Mesendoderm (in vitro differentiated cells): ENCODE data around the gene PCDHB12.
"Not testable (repeated sequence)": the region's sequence is repeated elsewhere in the genome, so short reads cannot be mapped to it uniquely, and the experiment has no call there.

Experiments
- DNase-seq: peaks from one replicate; pipeline ENCODE4 v3.0.0; 2013
- H2AK5ac ChIP-seq: 2 replicates; pipeline ENCODE4 v1.6.1; 2013; ENCODE audit warnings: low read length, inconsistent platforms
- H2BK120ac ChIP-seq: 2 replicates; pipeline ENCODE4 v1.6.1; 2013; ENCODE audit warnings: low read depth, mild to moderate bottlenecking, low read length, moderate library complexity, mixed read lengths
- H2BK15ac ChIP-seq: replicated peaks from 2 replicates; pipeline ENCODE4 v1.6.1; 2013; ENCODE audit warnings: low read depth, mild to moderate bottlenecking, moderate library complexity
- H2BK5ac ChIP-seq: 2 replicates; pipeline ENCODE4 v1.6.1; 2013; ENCODE audit warnings: low read length, inconsistent platforms
- H3K18ac ChIP-seq: 2 replicates; pipeline ENCODE4 v1.6.1; 2013; ENCODE audit warnings: mild to moderate bottlenecking, low read length, mixed read lengths
- H3K23ac ChIP-seq: one replicate; pipeline ENCODE4 v1.6.1; 2013; ENCODE audit warnings: low read length
- H3K27ac ChIP-seq: 2 replicates; pipeline ENCODE4 v1.5.1; 2013; ENCODE audit warnings: low read depth, mild to moderate bottlenecking, inconsistent platforms, low read length, moderate library complexity
- H3K27me3 ChIP-seq: 2 replicates; pipeline ENCODE4 v1.6.1; 2013; ENCODE audit warnings: low read length, control low read depth, mild to moderate bottlenecking, inconsistent platforms; ENCODE audit not compliant: insufficient read depth, poor library complexity
- H3K36me3 ChIP-seq: 2 replicates; pipeline ENCODE4 v1.6.1; 2013; ENCODE audit warnings: low read length, inconsistent platforms; ENCODE audit not compliant: control insufficient read depth, insufficient read depth
- H3K4ac ChIP-seq: one replicate; pipeline ENCODE4 v1.6.1; 2013; ENCODE audit warnings: low read depth, mild to moderate bottlenecking, low read length, moderate library complexity
- H3K4me1 ChIP-seq: 2 replicates; pipeline ENCODE4 v1.6.1; 2013; ENCODE audit warnings: low read depth, low read length, inconsistent platforms; ENCODE audit not compliant: control insufficient read depth
- H3K4me2 ChIP-seq: 2 replicates; pipeline ENCODE4 v1.6.1; 2013; ENCODE audit warnings: low read length
- H3K4me3 ChIP-seq: 2 replicates; pipeline ENCODE4 v1.5.1; 2013; ENCODE audit warnings: mild to moderate bottlenecking, low read length
- H3K56ac ChIP-seq: one replicate; pipeline ENCODE4 v1.6.1; 2013; ENCODE audit warnings: low read length
- H3K79me1 ChIP-seq: 2 replicates; pipeline ENCODE4 v1.6.1; 2013; ENCODE audit warnings: low read length, inconsistent platforms
- H3K79me2 ChIP-seq: 2 replicates; pipeline ENCODE4 v1.6.1; 2013; ENCODE audit warnings: mild to moderate bottlenecking, low read length; ENCODE audit not compliant: control insufficient read depth, insufficient read depth
- H3K9ac ChIP-seq: 2 replicates; pipeline ENCODE4 v1.6.1; 2013; ENCODE audit warnings: low read length, inconsistent platforms
- H4K5ac ChIP-seq: one replicate; pipeline ENCODE4 v1.6.1; 2013; ENCODE audit warnings: low read length
- H4K8ac ChIP-seq: one replicate; pipeline ENCODE4 v1.6.1; 2013; ENCODE audit warnings: low read depth, mild to moderate bottlenecking, control low read depth, low read length, moderate library complexity
- WGBS: extraction: QIAGEN DNeasy Blood & Tissue Kit; methylation state at CpG from one replicate; pipeline ENCODE4 v1.1.7; 2013; ENCODE audit warnings: low lambda C conversion rate, missing lambda C conversion rate; ENCODE audit not compliant: insufficient coverage; ENCODE audit errors: extremely low coverage; 5-methylcytosine and 5-hydroxymethylcytosine counted together

PCDHB12 gene

DNA sequence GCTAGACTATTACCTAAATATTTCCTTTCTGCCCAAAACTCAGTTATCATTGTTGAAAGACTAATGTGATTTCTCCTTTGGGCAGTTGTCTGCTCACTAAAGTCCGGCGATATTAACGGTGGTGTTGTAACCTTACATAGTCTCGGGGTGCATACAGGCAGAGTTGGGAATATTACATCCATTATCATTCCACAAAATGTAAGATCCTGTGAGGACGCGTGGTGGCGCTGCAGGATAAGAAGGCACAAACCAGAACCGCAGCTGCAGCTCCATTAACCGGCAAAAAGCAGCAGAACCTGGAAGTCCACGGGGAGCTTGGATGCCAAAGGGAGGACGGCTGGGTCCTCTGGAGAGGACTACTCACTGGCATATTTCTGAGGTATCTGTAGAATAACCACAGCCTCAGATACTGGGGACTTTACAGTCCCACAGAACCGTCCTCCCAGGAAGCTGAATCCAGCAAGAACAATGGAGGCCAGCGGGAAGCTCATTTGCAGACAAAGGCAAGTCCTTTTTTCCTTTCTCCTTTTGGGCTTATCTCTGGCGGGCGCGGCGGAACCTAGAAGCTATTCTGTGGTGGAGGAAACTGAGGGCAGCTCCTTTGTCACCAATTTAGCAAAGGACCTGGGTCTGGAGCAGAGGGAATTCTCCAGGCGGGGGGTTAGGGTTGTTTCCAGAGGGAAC, 5.3 kb downstream of the PCDHB12 start, which contains the start of gene PCDHB13:
PCDHB13 (plus strand) TSS at position 264 of the 684 bp plus-strand sequence; CDS start at position 469, 205 bp downstream.
- peak; percentile 76 for DNase-seq
- H3K4me3 ChIP-seq, H2BK5ac ChIP-seq: not testable (repeated sequence)

DNA sequence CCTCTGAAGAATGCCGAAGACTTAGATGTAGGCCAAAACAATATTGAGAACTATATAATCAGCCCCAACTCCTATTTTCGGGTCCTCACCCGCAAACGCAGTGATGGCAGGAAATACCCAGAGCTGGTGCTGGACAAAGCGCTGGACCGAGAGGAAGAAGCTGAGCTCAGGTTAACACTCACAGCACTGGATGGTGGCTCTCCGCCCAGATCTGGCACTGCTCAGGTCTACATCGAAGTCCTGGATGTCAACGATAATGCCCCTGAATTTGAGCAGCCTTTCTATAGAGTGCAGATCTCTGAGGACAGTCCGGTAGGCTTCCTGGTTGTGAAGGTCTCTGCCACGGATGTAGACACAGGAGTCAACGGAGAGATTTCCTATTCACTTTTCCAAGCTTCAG, 6.1 kb downstream of the PCDHB12 start:
- H3K79me2 ChIP-seq, DNase-seq, H3K9ac ChIP-seq, H2BK15ac ChIP-seq, H4K5ac ChIP-seq, H3K27ac ChIP-seq, H3K4me1 ChIP-seq, H3K4ac ChIP-seq, H3K27me3 ChIP-seq, H3K4me2 ChIP-seq, H3K23ac ChIP-seq, H3K4me3 ChIP-seq, H2BK120ac ChIP-seq, H3K36me3 ChIP-seq, H3K56ac ChIP-seq, H3K79me1 ChIP-seq, H2AK5ac ChIP-seq, H4K8ac ChIP-seq, H2BK5ac ChIP-seq: not testable (repeated sequence)
- H3K18ac ChIP-seq = peak overlapping the region; percentile 7
- no CpG with 5 or more reads among the region's 12 CpGs for WGBS

More for the DNA sequence above, 5.3 kb downstream of the PCDHB12 start, which contains the start of gene PCDHB13:
- not testable (repeated sequence) for H3K23ac ChIP-seq, H3K56ac ChIP-seq, H3K27me3 ChIP-seq, H3K79me2 ChIP-seq, H2BK120ac ChIP-seq, H2AK5ac ChIP-seq, H3K9ac ChIP-seq, H4K8ac ChIP-seq, H3K4me2 ChIP-seq, H3K4me1 ChIP-seq, H2BK15ac ChIP-seq, H4K5ac ChIP-seq, H3K4ac ChIP-seq, H3K79me1 ChIP-seq, H3K27ac ChIP-seq, H3K36me3 ChIP-seq
- H3K18ac ChIP-seq = peak within 1 kb of the TSS; percentile 7
- WGBS = no CpG with 5 or more reads among the region's 18 CpGs

DNA sequence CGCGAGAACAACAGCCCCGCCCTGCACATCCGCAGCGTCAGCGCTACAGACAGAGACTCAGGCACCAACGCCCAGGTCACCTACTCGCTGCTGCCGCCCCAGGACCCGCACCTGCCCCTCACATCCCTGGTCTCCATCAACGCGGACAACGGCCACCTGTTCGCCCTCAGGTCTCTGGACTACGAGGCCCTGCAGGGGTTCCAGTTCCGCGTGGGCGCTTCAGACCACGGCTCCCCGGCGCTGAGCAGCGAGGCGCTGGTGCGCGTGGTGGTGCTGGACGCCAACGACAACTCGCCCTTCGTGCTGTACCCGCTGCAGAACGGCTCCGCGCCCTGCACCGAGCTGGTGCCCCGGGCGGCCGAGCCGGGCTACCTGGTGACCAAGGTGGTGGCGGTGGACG, 7.0 kb downstream of the PCDHB12 start:
- H3K4me1 ChIP-seq, H3K9ac ChIP-seq, H3K4me3 ChIP-seq, H2BK120ac ChIP-seq, H3K36me3 ChIP-seq, DNase-seq, H4K8ac ChIP-seq, H3K4ac ChIP-seq, H2AK5ac ChIP-seq, H3K79me1 ChIP-seq, H2BK15ac ChIP-seq, H3K18ac ChIP-seq, H4K5ac ChIP-seq, H3K27ac ChIP-seq, H3K23ac ChIP-seq, H3K4me2 ChIP-seq, H3K79me2 ChIP-seq, H2BK5ac ChIP-seq, H3K27me3 ChIP-seq, H3K56ac ChIP-seq: not testable (repeated sequence)
- WGBS = no CpG with 5 or more reads among the region's 40 CpGs

DNA sequence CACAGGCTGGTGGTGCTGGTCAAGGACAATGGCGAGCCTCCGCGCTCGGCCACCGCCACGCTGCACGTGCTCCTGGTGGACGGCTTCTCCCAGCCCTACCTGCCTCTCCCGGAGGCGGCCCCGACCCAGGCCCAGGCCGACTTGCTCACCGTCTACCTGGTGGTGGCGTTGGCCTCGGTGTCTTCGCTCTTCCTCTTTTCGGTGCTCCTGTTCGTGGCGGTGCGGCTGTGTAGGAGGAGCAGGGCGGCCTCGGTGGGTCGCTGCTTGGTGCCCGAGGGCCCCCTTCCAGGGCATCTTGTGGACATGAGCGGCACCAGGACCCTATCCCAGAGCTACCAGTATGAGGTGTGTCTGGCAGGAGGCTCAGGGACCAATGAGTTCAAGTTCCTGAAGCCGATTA, 7.5 kb downstream of the PCDHB12 start:
- H4K8ac ChIP-seq, H3K27ac ChIP-seq, H3K36me3 ChIP-seq, H3K9ac ChIP-seq, H3K27me3 ChIP-seq, H3K79me1 ChIP-seq, H3K18ac ChIP-seq, H3K23ac ChIP-seq, DNase-seq, H2BK15ac ChIP-seq, H3K4me1 ChIP-seq, H3K56ac ChIP-seq, H3K4ac ChIP-seq, H2BK120ac ChIP-seq, H3K79me2 ChIP-seq, H4K5ac ChIP-seq, H2BK5ac ChIP-seq, H3K4me3 ChIP-seq, H2AK5ac ChIP-seq, H3K4me2 ChIP-seq: not testable (repeated sequence)
- no CpG with 5 or more reads among the region's 26 CpGs for WGBS

DNA sequence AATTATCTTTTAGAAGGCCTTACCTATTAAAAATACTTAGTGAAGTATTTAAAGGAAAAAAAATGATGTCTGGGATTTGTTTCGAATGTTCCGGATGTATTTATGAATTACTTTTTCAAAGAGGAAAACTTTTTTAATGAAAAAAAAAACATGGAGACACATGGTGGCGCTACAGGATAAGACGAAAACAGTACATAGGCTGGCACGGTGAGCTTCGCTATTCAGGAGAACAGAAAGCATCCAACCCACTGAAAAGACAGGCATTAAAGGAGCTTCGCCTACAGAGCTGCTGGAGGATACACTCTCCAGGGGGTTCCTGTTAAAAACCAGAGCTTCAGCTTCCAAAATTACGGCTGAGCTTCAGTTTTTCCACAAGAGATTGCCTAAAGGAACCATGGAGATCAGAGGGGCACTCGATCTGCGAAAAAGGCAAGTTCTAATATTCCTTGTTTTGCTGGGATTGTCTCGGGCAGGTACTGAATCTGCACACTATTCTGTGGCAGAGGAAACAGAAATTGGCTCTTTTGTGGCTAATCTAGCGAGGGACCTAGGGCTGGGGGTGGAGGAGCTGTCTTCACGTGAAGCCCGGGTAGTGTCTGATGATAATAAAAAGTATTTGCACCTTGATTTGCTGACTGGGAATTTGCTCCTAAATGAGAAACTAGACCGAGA, 14.7 kb downstream of the PCDHB12 start, which contains the start of gene PCDHB14:
PCDHB14 (plus strand) TSS at position 232 of the 672 bp plus-strand sequence; CDS start at position 395, 163 bp downstream.
- no peak within 1 kb of the TSS for H3K4me3 ChIP-seq
- WGBS = no CpG with 5 or more reads among the region's 15 CpGs
- peak; percentile 86 for DNase-seq

More for the DNA sequence above, 14.7 kb downstream of the PCDHB12 start, which contains the start of gene PCDHB14:
- H3K4me2 ChIP-seq = no peak within 1 kb of the TSS
- H3K79me1 ChIP-seq = no peaks in the 10 kb centered on the region
- peak within 1 kb of the TSS; percentile 90 for H3K18ac ChIP-seq
- H2AK5ac ChIP-seq = no peak within 1 kb of the TSS
- H3K23ac ChIP-seq = no peak within 1 kb of the TSS
- no peaks in the 10 kb centered on the region for H3K79me2 ChIP-seq
- H3K36me3 ChIP-seq = no peaks in the 10 kb centered on the region
- no peak within 1 kb of the TSS for H3K27ac ChIP-seq
- H3K4me1 ChIP-seq = no peaks in the 10 kb centered on the region
- no peak within 1 kb of the TSS for H4K5ac ChIP-seq
- no peak within 1 kb of the TSS for H2BK120ac ChIP-seq
- no peak within 1 kb of the TSS for H2BK5ac ChIP-seq
- peak within 1 kb of the TSS; percentile 81 for H3K4ac ChIP-seq
- H3K9ac ChIP-seq = peak within 1 kb of the TSS; percentile 54
- H3K56ac ChIP-seq = peak within 1 kb of the TSS; percentile 71
- H3K27me3 ChIP-seq = no peaks in the 10 kb centered on the region
- no peak within 1 kb of the TSS for H4K8ac ChIP-seq
- H2BK15ac ChIP-seq = no peak within 1 kb of the TSS
